ENCODE measurements around the gene LRRC26.

- TF ChIP-seq, protein P1, sequence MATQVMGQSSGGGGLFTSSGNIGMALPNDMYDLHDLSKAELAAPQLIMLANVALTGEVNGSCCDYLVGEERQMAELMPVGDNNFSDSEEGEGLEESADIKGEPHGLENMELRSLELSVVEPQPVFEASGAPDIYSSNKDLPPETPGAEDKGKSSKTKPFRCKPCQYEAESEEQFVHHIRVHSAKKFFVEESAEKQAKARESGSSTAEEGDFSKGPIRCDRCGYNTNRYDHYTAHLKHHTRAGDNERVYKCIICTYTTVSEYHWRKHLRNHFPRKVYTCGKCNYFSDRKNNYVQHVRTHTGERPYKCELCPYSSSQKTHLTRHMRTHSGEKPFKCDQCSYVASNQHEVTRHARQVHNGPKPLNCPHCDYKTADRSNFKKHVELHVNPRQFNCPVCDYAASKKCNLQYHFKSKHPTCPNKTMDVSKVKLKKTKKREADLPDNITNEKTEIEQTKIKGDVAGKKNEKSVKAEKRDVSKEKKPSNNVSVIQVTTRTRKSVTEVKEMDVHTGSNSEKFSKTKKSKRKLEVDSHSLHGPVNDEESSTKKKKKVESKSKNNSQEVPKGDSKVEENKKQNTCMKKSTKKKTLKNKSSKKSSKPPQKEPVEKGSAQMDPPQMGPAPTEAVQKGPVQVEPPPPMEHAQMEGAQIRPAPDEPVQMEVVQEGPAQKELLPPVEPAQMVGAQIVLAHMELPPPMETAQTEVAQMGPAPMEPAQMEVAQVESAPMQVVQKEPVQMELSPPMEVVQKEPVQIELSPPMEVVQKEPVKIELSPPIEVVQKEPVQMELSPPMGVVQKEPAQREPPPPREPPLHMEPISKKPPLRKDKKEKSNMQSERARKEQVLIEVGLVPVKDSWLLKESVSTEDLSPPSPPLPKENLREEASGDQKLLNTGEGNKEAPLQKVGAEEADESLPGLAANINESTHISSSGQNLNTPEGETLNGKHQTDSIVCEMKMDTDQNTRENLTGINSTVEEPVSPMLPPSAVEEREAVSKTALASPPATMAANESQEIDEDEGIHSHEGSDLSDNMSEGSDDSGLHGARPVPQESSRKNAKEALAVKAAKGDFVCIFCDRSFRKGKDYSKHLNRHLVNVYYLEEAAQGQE (IDR thresholded peaks at IDR 0.05; ENCODE audit: insufficient replicate concordance, low read depth) = no peak
- no peak for TF ChIP-seq CTCF (IDR thresholded peaks at IDR 0.05; ENCODE audit: insufficient read depth, low read length)
Observed at GRCh38 chr9:137143459-137143858, 26.4 kb downstream of the LRRC26 start.

Measured in HL-60 (cell line).